Breast epithelium (tissue), 3 donors: ENCODE measurements around the gene GOLIM4.

Experiments
- POLR2A ChIP-seq: fragments of 450-650 bp; IDR thresholded peaks from one replicate; pipeline ENCODE4 v1.6.1; 2016; ENCODE audit warnings: antibody characterized with exemption, mild to moderate bottlenecking, moderate library complexity
- TF ChIP-seq, protein P1 (sequence below), 3 donors: fragments of 450-650 bp; IDR thresholded peaks; one replicate each; pipeline ENCODE4 v1.5.1; 2016 to 2017; ENCODE audit warnings: antibody characterized with exemption in 3 of 3, mild to moderate bottlenecking in 3 of 3, moderate library complexity in 3 of 3

DNA sequence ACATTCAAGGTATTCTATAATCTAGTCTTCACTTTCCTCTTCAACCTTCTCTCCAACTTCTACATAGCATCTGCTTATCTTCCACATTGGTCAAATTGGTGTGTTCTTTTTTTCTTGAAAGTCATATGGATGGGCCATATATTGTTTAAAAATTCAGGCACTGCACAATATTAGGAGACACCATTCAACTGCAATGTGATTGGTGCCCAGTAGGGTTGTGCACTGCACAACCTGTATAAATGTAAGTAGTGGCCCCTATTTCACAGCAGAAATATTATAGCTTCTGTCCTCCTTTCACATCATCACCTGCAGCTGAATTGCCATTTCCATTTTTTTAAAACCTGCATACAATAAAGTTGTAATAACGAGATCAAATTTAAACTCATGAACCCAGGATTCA is 18.1 kb upstream of the GOLIM4 start:
- TF ChIP-seq, protein P1, sequence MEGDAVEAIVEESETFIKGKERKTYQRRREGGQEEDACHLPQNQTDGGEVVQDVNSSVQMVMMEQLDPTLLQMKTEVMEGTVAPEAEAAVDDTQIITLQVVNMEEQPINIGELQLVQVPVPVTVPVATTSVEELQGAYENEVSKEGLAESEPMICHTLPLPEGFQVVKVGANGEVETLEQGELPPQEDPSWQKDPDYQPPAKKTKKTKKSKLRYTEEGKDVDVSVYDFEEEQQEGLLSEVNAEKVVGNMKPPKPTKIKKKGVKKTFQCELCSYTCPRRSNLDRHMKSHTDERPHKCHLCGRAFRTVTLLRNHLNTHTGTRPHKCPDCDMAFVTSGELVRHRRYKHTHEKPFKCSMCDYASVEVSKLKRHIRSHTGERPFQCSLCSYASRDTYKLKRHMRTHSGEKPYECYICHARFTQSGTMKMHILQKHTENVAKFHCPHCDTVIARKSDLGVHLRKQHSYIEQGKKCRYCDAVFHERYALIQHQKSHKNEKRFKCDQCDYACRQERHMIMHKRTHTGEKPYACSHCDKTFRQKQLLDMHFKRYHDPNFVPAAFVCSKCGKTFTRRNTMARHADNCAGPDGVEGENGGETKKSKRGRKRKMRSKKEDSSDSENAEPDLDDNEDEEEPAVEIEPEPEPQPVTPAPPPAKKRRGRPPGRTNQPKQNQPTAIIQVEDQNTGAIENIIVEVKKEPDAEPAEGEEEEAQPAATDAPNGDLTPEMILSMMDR (IDR thresholded peaks at IDR 0.05), result no peak
- no peak for TF ChIP-seq POLR2A
